Endothelial cell of umbilical vein (primary cell): ENCODE measurements around the gene ICAM3. TPM values are rescaled to one million over a fixed set of nuclear protein-coding genes. Genes with fewer than 3 reads are reported as not detected.

Source experiments
- BruUV-seq: library from RNA; stranded (reverse); fragments of 400-500 nt; replicated peaks from 2 replicates; lab custom pipeline; 2021; lab: Mats Ljungman, UMichigan
- CTCF ChIA-PET: fragments of 300-600, 350-600 bp; sonication (Branson Sonifier 250); formaldehyde crosslinking; loops from one replicate; lab custom pipeline; 2021; ENCODE audit warnings: antibody characterized with exemption, inconsistent platforms; lab: Charles Lee
- POLR2A ChIA-PET: fragments of 300-600, 350-600 bp; sonication (Branson Sonifier 250); formaldehyde crosslinking; loops from one replicate; lab custom pipeline; 2021; ENCODE audit warnings: antibody characterized with exemption, inconsistent platforms; lab: Charles Lee
- DNase-seq: peaks from one replicate; pipeline ENCODE4 v3.0.0-alpha.2; 2011; ENCODE audit warnings: low read depth, low spot score
- FAIRE-seq: peaks from 2 replicates; lab custom pipeline; 2011; peaks lifted over from hg19 to GRCh38; lab: Jason Lieb, UNC
- H2AFZ ChIP-seq: 2 replicates; pipeline ENCODE4 v1.6.0; 2012; ENCODE audit warnings: low read depth, low read length, control low read depth, inconsistent platforms
- H3K27ac ChIP-seq: 2 replicates; pipeline ENCODE4 v1.5.1; 2011; ENCODE audit warnings: low read depth, mild to moderate bottlenecking, control low read depth, low read length, moderate library complexity; ENCODE audit not compliant: insufficient read depth
- H3K27me3 ChIP-seq, 2 experiments: 2 replicates each; pipeline versions ENCODE4 v1.6.0 to v1.6.1; 2011; ENCODE audit warnings: low read length in 2 of 2, mixed read lengths in 1 of 2; ENCODE audit not compliant: control insufficient read depth in 2 of 2, insufficient read depth in 2 of 2
- H3K36me3 ChIP-seq, 2 experiments: 2 replicates in 1 of 2; 3 replicates in 1 of 2; pipeline ENCODE4 v1.5.1; 2011; ENCODE audit warnings: low read length in 2 of 2, mild to moderate bottlenecking in 1 of 2, moderate library complexity in 1 of 2; ENCODE audit not compliant: control insufficient read depth in 2 of 2, insufficient read depth in 2 of 2; ENCODE audit errors: extremely low read depth in 1 of 2
- H3K4me1 ChIP-seq: 3 replicates; pipeline ENCODE4 v1.5.1; 2011; ENCODE audit warnings: mild to moderate bottlenecking, low read length; ENCODE audit not compliant: control insufficient read depth, insufficient read depth; ENCODE audit errors: extremely low read depth
- H3K4me2 ChIP-seq: 2 replicates; pipeline ENCODE4 v1.6.1; 2011; ENCODE audit warnings: low read length, control low read depth, mixed read lengths; ENCODE audit not compliant: insufficient read depth
- H3K4me3 ChIP-seq, 3 experiments: fragments of 200-600 bp in 1 of 3; sonication (generic), shearing (Covaris generic) in 1 of 3; replicated peaks in 1 of 3; 2 replicates each; pipeline ENCODE4 v1.5.1; 2011 to 2016; ENCODE audit warnings: control low read depth in 3 of 3, low read length in 3 of 3, mild to moderate bottlenecking in 2 of 3, inconsistent platforms in 1 of 3, low read depth in 1 of 3, moderate library complexity in 1 of 3; ENCODE audit not compliant: insufficient read depth in 1 of 3
- H3K79me2 ChIP-seq: 2 replicates; pipeline ENCODE4 v1.6.0; 2012; ENCODE audit warnings: low read length, inconsistent platforms; ENCODE audit not compliant: control insufficient read depth, insufficient read depth
- H3K9ac ChIP-seq: replicated peaks from 2 replicates; pipeline ENCODE3; 2011; ENCODE audit warnings: low read length, control low read depth; ENCODE audit not compliant: insufficient read depth; ENCODE audit errors: extremely low read depth
- H3K9me1 ChIP-seq: replicated peaks from 3 replicates; pipeline ENCODE4 v1.6.0; 2011; ENCODE audit warnings: mild to moderate bottlenecking, low read length; ENCODE audit not compliant: control insufficient read depth, insufficient read depth; ENCODE audit errors: extremely low read depth
- H3K9me3 ChIP-seq: replicated peaks from 2 replicates; pipeline ENCODE4 v1.5.1; 2012; ENCODE audit warnings: low read length, inconsistent platforms; ENCODE audit not compliant: control insufficient read depth, insufficient read depth
- H4K20me1 ChIP-seq: replicated peaks from 2 replicates; pipeline ENCODE3; 2011; ENCODE audit warnings: mild to moderate bottlenecking, low read length; ENCODE audit not compliant: control insufficient read depth, insufficient read depth; ENCODE audit errors: extremely low read depth
- EZH2 ChIP-seq: IDR thresholded peaks from 2 replicates; pipeline ENCODE4 v1.6.1; 2012; ENCODE audit warnings: borderline replicate concordance, low read depth, mild to moderate bottlenecking, moderate library complexity, low read length, inconsistent platforms; ENCODE audit not compliant: severe bottlenecking
- MAX ChIP-seq: IDR thresholded peaks from 2 replicates; pipeline ENCODE4 v1.6.1; 2011; ENCODE audit not compliant: insufficient read depth, insufficient read length
- MYC ChIP-seq: IDR thresholded peaks from one replicate; pipeline ENCODE4 v1.6.1; 2011; ENCODE audit warnings: mild to moderate bottlenecking, low read depth, low read length
- dilution Hi-C: fragments of 300-500 bp; cut with MboI; formaldehyde crosslinking; loops from one replicate; pipeline ENCODE4 v1.15.0; 2019; ENCODE audit warnings: low sequenced_read_pairs; ENCODE audit not compliant: extremely low pct_ligation_motif_present
- intact Hi-C: fragments of 100-400 bp; cut with micrococcal nuclease; formaldehyde crosslinking; loops from one replicate; pipeline ENCODE4 v1.10.0; 2022
- polyA plus RNA-seq, 4 experiments: library from polyadenylated mRNA; depleted of rRNA in 3 of 4; stranded (reverse) in 3 of 4; unstranded in 1 of 4; fragments of >200 nt; gene quantifications; 2 replicates each; pipeline versions ENCODE4 v1.2.1 to v1.2.3, GENCODE V29; 2011 to 2012; ENCODE audit warnings: missing spikeins in 1 of 4
- total RNA-seq: library from RNA; stranded (reverse); gene quantifications from 2 replicates; pipeline ENCODE4 v1.2.3, GENCODE V29; 2021

Gene ICAM3
- total and polyA plus RNA-seq, 2 donors (not counting 3 experiments of a cell fraction or from before 2014, with no cell fraction given): 6.7 to 11.6 TPM

GRCh38 chr19:10292206-10292788 lies 47.1 kb downstream of the ICAM3 start:
- Histone ChIP-seq H3K36me3 (no peaks in the 10 kb centered on the region), H3K79me2 (no peaks in the 10 kb centered on the region), H4K20me1 (no peaks in the 10 kb centered on the region), H3K27ac (no peak overlapping the region), H3K9me3 (no peaks in the 10 kb centered on the region), H3K9ac (no peak overlapping the region), H3K4me3 (no peak overlapping the region), H2AFZ (no peak overlapping the region), H3K4me1 (peaks cover 25% of the 10 kb centered on the region), H3K27me3 (peaks cover 54 to 71% of the 10 kb centered on the region in 2 experiments), H3K4me2 (no peak overlapping the region), H3K9me1 (no peaks in the 10 kb centered on the region)
- dilution Hi-C loops: no loop called here
- DNase-seq: peak; percentile 48
- BruUV-seq: no TSS peak
- CTCF ChIA-PET: interaction anchor here (0.8 to 3.2 kb wide), 7 partner anchors 13 to 96 kb away, joined by 3 to 18 read pairs (median 8); partner anchors contain the start of gene RAVER1
- no peak for TF ChIP-seq MAX
- intact Hi-C loops: no loop called here
- peak; percentile 57 for FAIRE-seq
- POLR2A ChIA-PET: interaction anchor here (2.2 kb wide), 1 partner anchor 21 kb away, joined by 15 read pairs; the partner anchor contains the start of gene ICAM1

GRCh38 chr19:10291554-10292205 lies 47.7 kb downstream of the ICAM3 start:
- peak overlapping the region; percentile 43 for H3K4me2 ChIP-seq
- ChIA-PET CTCF (interaction anchor here (0.6 to 3.2 kb wide), 11 partner anchors 13 to 108 kb away, joined by 3 to 18 read pairs (median 4); partner anchors contain the start of genes ICAM1 and RAVER1), POLR2A (interaction anchor here (2.2 kb wide), 1 partner anchor 21 kb away, joined by 15 read pairs; the partner anchor contains the start of gene ICAM1)
- DNase-seq (no peak), FAIRE-seq (no peak)
- H3K9me3 ChIP-seq: no peaks in the 10 kb centered on the region
- no peaks in the 10 kb centered on the region for H4K20me1 ChIP-seq
- no peak overlapping the region for H3K9ac ChIP-seq
- TF ChIP-seq MYC (no peak), EZH2 (peak; percentile 17)
- H3K27me3 ChIP-seq: peaks cover 54 to 71% of the 10 kb centered on the region in 2 experiments
- dilution Hi-C loops (no loop called here), intact Hi-C loops (loop anchor here (2.0 kb wide), 1 partner anchor 43 kb away; no protein-coding TSS in a partner anchor)
- BruUV-seq: no TSS peak
- no peaks in the 10 kb centered on the region for H3K79me2 ChIP-seq
- H3K4me3 ChIP-seq: peak overlapping the region in 2 of 3 experiments; percentile 10 to 20
- H3K27ac ChIP-seq: no peak overlapping the region
- no peaks in the 10 kb centered on the region for H3K36me3 ChIP-seq
- peak overlapping the region; percentile 6 for H2AFZ ChIP-seq
- peaks cover 28% of the 10 kb centered on the region for H3K4me1 ChIP-seq
- H3K9me1 ChIP-seq: no peaks in the 10 kb centered on the region
